Activated CD8-positive, alpha-beta T cell treated with anti-CD3 and anti-CD28 coated beads for 36 hours (primary cell): ENCODE results near the gene ADGRG1. TPM values are rescaled to one million over a fixed set of nuclear protein-coding genes. Genes with fewer than 3 reads are reported as not detected.

Source experiments
- ATAC-seq: fragments of 200-7000 bp; cut with Tn5 transposase; one replicate; pipeline ENCODE4 v1.10.0; 2021; ENCODE audit warnings: mild to moderate bottlenecking, moderate library complexity
- CTCF ChIA-PET: fragments of 350-600 bp; sonication (Branson Sonifier 250); formaldehyde crosslinking; loops from one replicate; lab custom pipeline; 2021; ENCODE audit warnings: antibody characterized with exemption; lab: Charles Lee
- POLR2A ChIA-PET: fragments of 350-600 bp; sonication (Branson Sonifier 250); formaldehyde crosslinking; loops from one replicate; lab custom pipeline; 2021; ENCODE audit warnings: antibody characterized with exemption; lab: Charles Lee
- DNase-seq: peaks from one replicate; pipeline ENCODE4 v3.0.0-alpha.2; 2020
- H3K27ac Mint-ChIP-seq: one replicate; pipeline ENCODE4 v1.8.0; 2021; ENCODE audit warnings: mild to moderate bottlenecking, mixed read lengths
- H3K27me3 Mint-ChIP-seq: one replicate; pipeline ENCODE4 v1.8.0; 2021; ENCODE audit warnings: mixed read lengths
- H3K36me3 Mint-ChIP-seq: one replicate; pipeline ENCODE4 v1.8.0; 2021; ENCODE audit warnings: low read depth, mixed read lengths
- H3K4me1 Mint-ChIP-seq: one replicate; pipeline ENCODE4 v1.8.0; 2021; ENCODE audit warnings: low read depth, mixed read lengths
- H3K4me3 Mint-ChIP-seq: one replicate; pipeline ENCODE4 v1.8.0; 2021; ENCODE audit warnings: mild to moderate bottlenecking, moderate library complexity, mixed read lengths
- H3K9me3 Mint-ChIP-seq: one replicate; pipeline ENCODE4 v1.8.0; 2021; ENCODE audit warnings: mixed read lengths
- CTCF ChIP-seq: fragments of 200-600 bp; IDR thresholded peaks from one replicate; pipeline ENCODE4 v1.8.0; 2022; ENCODE audit warnings: antibody characterized with exemption, mild to moderate bottlenecking
- intact Hi-C: fragments of 100-400 bp; cut with micrococcal nuclease; formaldehyde crosslinking; loops from one replicate; pipeline ENCODE4 v1.10.0; 2022
- total RNA-seq, 2 experiments: library from RNA; stranded (reverse); gene quantifications; one replicate each; pipeline ENCODE4 v1.2.3, GENCODE V29; 2021

Gene ADGRG1
- total RNA-seq, 2 experiments from 2014 or later: 4.9 to 8.5 TPM

- H3K4me3 Mint-ChIP-seq: no peak overlapping the region
- no peaks in the 10 kb centered on the region for H3K36me3 Mint-ChIP-seq
- no peak for ATAC-seq
- no peaks in the 10 kb centered on the region for H3K9me3 Mint-ChIP-seq
- intact Hi-C loops: no loop called here
- no peaks in the 10 kb centered on the region for H3K4me1 Mint-ChIP-seq
- no peak for DNase-seq
- H3K27ac Mint-ChIP-seq: no peak overlapping the region
- POLR2A ChIA-PET: interaction anchor here (0.6 to 1.4 kb wide), 2 partner anchors 24 to 80 kb away, joined by 4 to 6 read pairs; no protein-coding TSS in a partner anchor
- H3K27me3 Mint-ChIP-seq: no peaks in the 10 kb centered on the region
- no peak for TF ChIP-seq CTCF
- CTCF ChIA-PET: interaction anchor here (0.9 to 1.7 kb wide), 4 partner anchors 24 to 96 kb away, joined by 3 to 12 read pairs (median 6); no protein-coding TSS in a partner anchor
These were observed 44.0 kb downstream of the ADGRG1 start for GRCh38 chr16:57672416-57672815.

DNA sequence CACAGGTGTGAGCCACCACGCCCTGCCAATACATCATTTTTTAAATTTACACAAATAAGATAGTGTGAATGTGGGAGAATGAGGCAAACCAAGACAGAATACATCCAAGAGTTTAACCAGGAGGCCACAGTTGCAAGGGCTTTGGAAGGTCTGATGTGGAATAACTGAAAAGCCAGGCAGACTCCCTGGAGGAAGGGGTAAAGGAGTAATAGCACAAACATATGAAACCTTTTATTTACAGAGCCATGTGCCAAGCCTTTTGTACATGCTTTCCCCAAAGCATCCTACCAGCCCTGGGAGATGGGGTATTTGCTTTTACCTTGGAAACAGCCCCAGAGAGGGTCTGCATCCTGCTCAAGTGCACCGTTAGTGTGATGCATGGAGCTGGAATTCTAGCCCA is 44.4 kb downstream of the ADGRG1 start:
- ChIA-PET POLR2A (interaction anchor here (1.4 kb wide), 1 partner anchor 25 kb away, joined by 6 read pairs; no protein-coding TSS in a partner anchor), CTCF (interaction anchor here (0.9 to 1.7 kb wide), 4 partner anchors 24 to 96 kb away, joined by 3 to 12 read pairs (median 6); no protein-coding TSS in a partner anchor)
- no peak for TF ChIP-seq CTCF
- H3K27ac Mint-ChIP-seq: no peak overlapping the region
- H3K9me3 Mint-ChIP-seq: no peaks in the 10 kb centered on the region
- no peak for DNase-seq
- H3K4me3 Mint-ChIP-seq: no peak overlapping the region
- ATAC-seq: no peak
- H3K4me1 Mint-ChIP-seq: no peaks in the 10 kb centered on the region
- intact Hi-C loops: no loop called here
- H3K27me3 Mint-ChIP-seq: no peaks in the 10 kb centered on the region
- no peaks in the 10 kb centered on the region for H3K36me3 Mint-ChIP-seq

GRCh38 chr16:57675741-57676551 is 47.5 kb downstream of the ADGRG1 start:
- CTCF ChIA-PET: no interaction called here
- Mint-ChIP-seq H3K4me3 (no peak overlapping the region), H3K9me3 (no peaks in the 10 kb centered on the region), H3K36me3 (no peaks in the 10 kb centered on the region), H3K27ac (no peak overlapping the region), H3K27me3 (no peaks in the 10 kb centered on the region), H3K4me1 (no peaks in the 10 kb centered on the region)
- ATAC-seq (no peak), DNase-seq (no peak)
- no peak for TF ChIP-seq CTCF
- intact Hi-C loops: no loop called here
- POLR2A ChIA-PET: no interaction called here

GRCh38 chr16:57676553-57677085 is 48.2 kb downstream of the ADGRG1 start:
- no peaks in the 10 kb centered on the region for H3K9me3 Mint-ChIP-seq
- no peak for TF ChIP-seq CTCF
- intact Hi-C loops: no loop called here
- ATAC-seq (no peak), DNase-seq (no peak)
- H3K27ac Mint-ChIP-seq: no peak overlapping the region
- CTCF ChIA-PET: no interaction called here
- no peaks in the 10 kb centered on the region for H3K36me3 Mint-ChIP-seq
- POLR2A ChIA-PET: no interaction called here
- H3K4me1 Mint-ChIP-seq: no peaks in the 10 kb centered on the region
- H3K27me3 Mint-ChIP-seq: no peaks in the 10 kb centered on the region
- no peak overlapping the region for H3K4me3 Mint-ChIP-seq
